SK-N-SH (cell line): ENCODE results near the gene CSRNP3.

Experiments used
- CTCF ChIP-seq: fragments of 200-600 bp; sonication (generic); IDR thresholded peaks from 2 replicates; pipeline ENCODE4 v1.6.1; 2017; ENCODE audit warnings: antibody characterized with exemption, mild to moderate bottlenecking, moderate library complexity
- ELF1 ChIP-seq: IDR thresholded peaks from 2 replicates; pipeline ENCODE4 v1.4.0; 2012
- EP300 ChIP-seq, 2 experiments: IDR thresholded peaks; 2 replicates each; pipeline versions ENCODE4 v1.4.0 to v1.6.1; 2012; ENCODE audit warnings: borderline replicate concordance in 1 of 2, low read depth in 1 of 2, low read length in 1 of 2
- EZH2phosphoT487 ChIP-seq: fragments of 200-600 bp; sonication (generic); IDR thresholded peaks from 2 replicates; pipeline ENCODE4 v1.6.1; 2017; ENCODE audit warnings: low read depth, mixed run types, mild to moderate bottlenecking, antibody characterized with exemption, moderate library complexity, borderline replicate concordance
- FOXM1 ChIP-seq: IDR thresholded peaks from 2 replicates; pipeline ENCODE4 v1.4.0; 2012; ENCODE audit warnings: low read depth, mild to moderate bottlenecking
- JUND ChIP-seq: IDR thresholded peaks from 2 replicates; pipeline ENCODE4 v1.4.0; 2012
- PBX3 ChIP-seq: IDR thresholded peaks from 2 replicates; pipeline ENCODE4; 2012
- POLR2AphosphoS5 ChIP-seq: IDR thresholded peaks from 2 replicates; pipeline ENCODE4 v1.6.1; 2012; ENCODE audit warnings: low read depth, low read length
- REST ChIP-seq: IDR thresholded peaks from 2 replicates; pipeline ENCODE4 v1.6.1; 2012; ENCODE audit warnings: mild to moderate bottlenecking, low read depth, low read length, moderate library complexity
- RFX5 ChIP-seq: IDR thresholded peaks from 2 replicates; pipeline ENCODE4 v1.6.1; 2012; ENCODE audit warnings: mild to moderate bottlenecking, improper control_type of control experiment, low read length
- RXRA ChIP-seq: IDR thresholded peaks from 2 replicates; pipeline ENCODE4 v1.4.0; 2012; ENCODE audit warnings: low read depth, mild to moderate bottlenecking, borderline replicate concordance

GRCh38 chr2:165535471-165535870, 66.0 kb downstream of the CSRNP3 start:
- TF ChIP-seq RFX5 (no peak), REST (no peak), CTCF (no peak), FOXM1 (no peak), RXRA (no peak), ELF1 (no peak), EZH2phosphoT487 (no peak), PBX3 (no peak), POLR2AphosphoS5 (no peak), JUND (no peak), EP300 (IDR thresholded peaks at IDR 0.05; ENCODE audit: borderline replicate concordance in 1 of 2, low read depth in 1 of 2, low read length in 1 of 2) (no peak)
